ENCODE measurements around the gene FNIP1.
"Not testable (repeated sequence)": the region's sequence is repeated elsewhere in the genome, so short reads cannot be mapped to it uniquely, and the experiment has no call there.

The FNIP1 gene

DNA sequence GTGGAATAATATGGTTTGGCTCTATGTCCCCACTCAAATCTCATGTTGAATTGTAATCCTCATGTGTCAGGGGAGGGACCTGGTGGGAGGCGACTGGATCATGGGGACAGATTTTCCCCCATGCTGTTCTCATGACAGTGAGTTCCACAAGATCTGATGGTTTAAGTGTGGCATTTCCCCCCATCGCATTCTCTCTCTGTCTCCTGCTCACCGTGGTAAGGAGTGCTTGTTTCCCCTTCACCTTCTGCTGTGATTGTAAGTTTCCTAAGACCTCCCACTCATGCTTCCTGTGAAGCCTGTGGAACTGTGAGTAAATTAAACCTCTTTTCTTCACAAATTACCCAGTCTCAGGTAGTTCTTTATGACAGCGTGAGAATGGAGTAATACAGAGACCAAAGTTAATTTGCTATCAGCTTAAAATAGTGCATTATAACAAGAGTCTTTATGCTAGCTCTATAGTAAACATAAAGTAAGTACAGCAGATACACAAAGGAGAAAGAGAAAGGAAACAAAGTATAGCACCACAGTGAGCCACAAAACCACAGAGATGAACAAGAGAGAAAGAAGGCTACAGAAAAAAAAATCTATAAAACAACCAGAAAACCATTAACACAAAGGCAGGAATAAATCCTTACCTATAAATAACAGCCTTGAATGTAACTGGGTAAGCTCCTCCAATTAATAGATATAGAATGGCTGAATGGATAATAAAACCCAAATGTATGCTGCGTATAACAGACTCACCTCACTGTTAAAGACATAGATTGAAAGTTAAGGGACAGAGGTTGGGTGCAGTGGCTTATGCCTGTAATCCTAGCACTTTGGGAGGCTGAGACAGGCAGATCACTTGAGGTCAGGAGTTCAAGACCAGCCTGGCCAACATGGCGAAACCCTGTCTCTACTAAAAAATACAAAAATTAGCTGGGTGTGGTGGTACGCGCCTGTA, 201.5 kb downstream of the FNIP1 start:
- DNase-seq = no peak

GRCh38 chr5:131593921-131594320, 202.9 kb downstream of the FNIP1 start:
- DNase-seq = no peak

DNA sequence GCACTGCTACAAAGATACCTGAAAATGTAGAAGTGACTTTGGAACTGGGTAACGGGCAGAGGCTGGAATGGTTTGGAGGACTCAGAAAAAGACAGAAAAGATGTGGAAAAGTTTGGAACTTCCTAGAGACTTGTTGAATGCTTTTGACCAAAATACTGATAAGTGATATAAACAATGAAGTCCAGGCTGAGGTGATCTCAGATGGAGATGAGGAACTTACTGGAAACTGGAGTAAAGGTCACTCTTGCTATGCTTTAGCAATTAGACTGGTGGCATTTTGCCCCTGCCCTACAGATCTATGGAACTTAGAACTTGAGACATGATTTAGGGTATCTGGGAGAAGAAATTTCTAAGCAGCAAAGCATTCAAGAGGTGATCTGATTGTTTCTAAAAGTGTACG, 203.4 kb downstream of the FNIP1 start:
- DNase-seq = not testable (repeated sequence)

All from NCI-H2029 (cell line).